AG09309 (cell line): ENCODE results near the gene PHC3.

Source experiments
- DNase-seq: peaks from one replicate; pipeline ENCODE4 v3.0.0-alpha.2; 2010; ENCODE audit warnings: low read depth
- H3K4me3 ChIP-seq: 2 replicates; pipeline ENCODE4 v1.5.1; 2011; ENCODE audit warnings: mild to moderate bottlenecking, low read depth, low read length, moderate library complexity; ENCODE audit not compliant: control insufficient read depth
- CTCF ChIP-seq: IDR thresholded peaks from 2 replicates; pipeline ENCODE4 v1.5.1; 2011; ENCODE audit warnings: mild to moderate bottlenecking, low read depth, low read length, inconsistent platforms; ENCODE audit not compliant: insufficient read depth, control insufficient read depth; ENCODE audit errors: missing control alignments

Gene PHC3

GRCh38 chr3:170077361-170077760 lies 104.2 kb downstream of the PHC3 start:
- DNase-seq, result no peak
- TF ChIP-seq CTCF, result no peak
- H3K4me3 ChIP-seq, result no peak overlapping the region

DNA sequence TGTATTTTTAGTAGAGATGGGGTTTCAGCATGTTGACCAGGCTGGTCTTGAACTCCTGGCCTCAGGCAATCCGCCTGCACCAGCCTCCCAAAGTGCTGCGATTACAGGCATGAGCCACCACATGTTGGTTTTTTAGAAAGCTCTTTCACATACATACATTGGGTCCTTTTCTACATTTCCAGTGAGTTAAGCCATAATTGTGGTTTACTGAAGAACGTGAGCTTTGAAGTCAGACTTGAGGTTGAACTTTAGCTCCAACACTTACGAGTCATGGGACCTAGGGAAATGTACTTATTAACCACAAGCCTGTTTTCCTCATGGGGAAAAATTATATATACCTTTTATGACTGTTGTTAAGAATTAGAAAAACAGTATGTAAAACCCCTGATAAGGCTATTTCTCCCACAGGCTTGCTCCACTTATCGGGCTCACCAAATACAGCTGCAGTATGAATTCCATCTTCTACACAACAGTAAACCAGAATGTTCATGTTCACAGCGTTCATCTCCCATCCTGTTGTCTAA lies 104.8 kb downstream of the PHC3 start:
- H3K4me3 ChIP-seq, result no peak overlapping the region
- no peak for TF ChIP-seq CTCF
- peak; percentile 2 for DNase-seq

DNA sequence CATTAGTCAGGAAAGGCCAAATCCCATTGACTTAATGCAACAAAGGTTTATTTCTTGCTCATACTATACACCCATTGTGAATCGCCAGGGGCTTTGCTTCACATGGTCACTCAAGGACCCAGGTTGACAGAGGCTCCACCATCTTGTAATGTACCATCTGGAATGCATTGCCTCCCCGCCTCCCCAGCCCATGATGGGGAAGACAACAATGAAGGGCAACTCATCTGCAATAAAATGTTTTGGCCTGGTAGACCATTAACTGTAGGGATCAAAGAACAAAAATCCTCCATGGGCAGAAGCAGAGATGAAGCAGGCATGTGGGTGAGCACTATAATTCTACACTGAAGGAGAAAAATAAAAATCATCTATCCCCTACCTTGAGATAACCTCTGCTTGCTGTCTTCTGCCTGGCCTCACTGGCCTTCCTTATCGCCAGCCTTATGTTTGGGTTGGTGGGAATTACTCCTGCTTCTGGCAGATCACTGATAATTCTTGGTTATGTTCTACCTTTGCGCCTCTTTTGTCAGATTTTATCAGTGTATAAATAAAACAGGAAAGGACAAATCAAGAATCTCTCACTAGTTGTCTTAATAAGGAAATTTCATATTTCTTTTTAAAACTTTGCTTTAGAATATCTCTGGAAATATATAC lies 106.0 kb downstream of the PHC3 start:
- H3K4me3 ChIP-seq, result no peak overlapping the region
- no peak for TF ChIP-seq CTCF
- no peak for DNase-seq

GRCh38 chr3:170064108-170064507 lies 117.4 kb downstream of the PHC3 start:
- DNase-seq, result no peak
- no peak overlapping the region for H3K4me3 ChIP-seq
- TF ChIP-seq CTCF, result no peak

GRCh38 chr3:170063691-170064090 lies 117.8 kb downstream of the PHC3 start:
- no peak overlapping the region for H3K4me3 ChIP-seq
- no peak for TF ChIP-seq CTCF
- no peak for DNase-seq

DNA sequence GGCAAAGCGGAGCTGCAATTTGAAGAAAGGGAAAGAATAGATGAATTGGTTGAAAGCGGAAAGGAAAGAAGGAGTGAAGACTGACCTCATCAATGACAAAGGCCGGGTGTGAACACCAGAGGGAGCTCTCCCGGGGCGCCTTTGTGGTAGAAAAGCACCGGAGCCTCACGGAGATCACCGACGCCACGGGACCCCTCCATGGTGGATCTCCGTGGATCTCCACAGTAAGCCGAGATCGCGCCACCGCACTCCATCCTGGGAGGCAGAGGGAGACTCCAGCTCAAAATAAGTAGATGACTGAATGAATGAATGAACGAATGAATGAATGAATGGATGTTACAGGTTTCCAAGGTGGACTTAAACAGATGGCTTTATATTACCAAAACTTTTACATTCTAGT lies 118.8 kb downstream of the PHC3 start:
- TF ChIP-seq CTCF, result no peak
- no peak for DNase-seq
- H3K4me3 ChIP-seq, result no peak overlapping the region
